Mucosa of gallbladder (tissue), 1 donor: ENCODE measurements around the gene AKT1S1. TPM values are rescaled to one million over a fixed set of nuclear protein-coding genes. Genes with fewer than 3 reads are reported as not detected.

Experiments used
- DNase-seq: peaks from one replicate; pipeline ENCODE4 v3.0.0-alpha.2; 2020; ENCODE audit warnings: low spot score
- total RNA-seq: library from RNA; stranded (reverse); gene quantifications from one replicate; pipeline ENCODE4 v1.2.1, GENCODE V29; 2021
- donor health status: DM: no; HTN: no; CAD: no.

Gene AKT1S1
- total RNA-seq, 1 donor from 2014 or later, result 48.5 TPM

GRCh38 chr19:49854378-49855263 lies 22.5 kb downstream of the AKT1S1 start:
- no peak for DNase-seq

- DNase-seq, result no peak
Measured at GRCh38 chr19:49853852-49854377, 23.2 kb downstream of the AKT1S1 start.

- DNase-seq, result no peak
Measured at GRCh38 chr19:49852631-49853126, 24.5 kb downstream of the AKT1S1 start.

GRCh38 chr19:49851456-49852259 lies 25.5 kb downstream of the AKT1S1 start:
- DNase-seq, result no peak

- peak; percentile 93 for DNase-seq
Measured at GRCh38 chr19:49850487-49851342, 26.4 kb downstream of the AKT1S1 start, which contains the start of gene PTOV1. PTOV1 (plus strand) TSS chr19:49851159.

- no peak for DNase-seq
Measured at GRCh38 chr19:49850221-49850486, 27.0 kb downstream of the AKT1S1 start.

- no peak for DNase-seq
Measured at GRCh38 chr19:49849433-49850220, 27.5 kb downstream of the AKT1S1 start.

GRCh38 chr19:49848938-49849337 lies 28.2 kb downstream of the AKT1S1 start:
- no peak for DNase-seq

GRCh38 chr19:49847731-49848696 lies 29.1 kb downstream of the AKT1S1 start:
- no peak for DNase-seq

GRCh38 chr19:49846408-49846807 lies 30.7 kb downstream of the AKT1S1 start:
- DNase-seq, result no peak

GRCh38 chr19:49845414-49845813 lies 31.7 kb downstream of the AKT1S1 start:
- DNase-seq, result no peak

- DNase-seq, result no peak
Measured at GRCh38 chr19:49844138-49845095, 32.7 kb downstream of the AKT1S1 start.

GRCh38 chr19:49843265-49843664 lies 33.9 kb downstream of the AKT1S1 start:
- no peak for DNase-seq

GRCh38 chr19:49840736-49841249 lies 36.4 kb downstream of the AKT1S1 start:
- no peak for DNase-seq

- DNase-seq, result no peak
Measured at GRCh38 chr19:49840321-49840720, 36.8 kb downstream of the AKT1S1 start.

GRCh38 chr19:49839713-49840112 lies 37.4 kb downstream of the AKT1S1 start:
- no peak for DNase-seq

- no peak for DNase-seq
Measured at GRCh38 chr19:49838885-49839588, 38.1 kb downstream of the AKT1S1 start.
